ENCODE measurements around the gene DBP.

The DBP gene

DNA sequence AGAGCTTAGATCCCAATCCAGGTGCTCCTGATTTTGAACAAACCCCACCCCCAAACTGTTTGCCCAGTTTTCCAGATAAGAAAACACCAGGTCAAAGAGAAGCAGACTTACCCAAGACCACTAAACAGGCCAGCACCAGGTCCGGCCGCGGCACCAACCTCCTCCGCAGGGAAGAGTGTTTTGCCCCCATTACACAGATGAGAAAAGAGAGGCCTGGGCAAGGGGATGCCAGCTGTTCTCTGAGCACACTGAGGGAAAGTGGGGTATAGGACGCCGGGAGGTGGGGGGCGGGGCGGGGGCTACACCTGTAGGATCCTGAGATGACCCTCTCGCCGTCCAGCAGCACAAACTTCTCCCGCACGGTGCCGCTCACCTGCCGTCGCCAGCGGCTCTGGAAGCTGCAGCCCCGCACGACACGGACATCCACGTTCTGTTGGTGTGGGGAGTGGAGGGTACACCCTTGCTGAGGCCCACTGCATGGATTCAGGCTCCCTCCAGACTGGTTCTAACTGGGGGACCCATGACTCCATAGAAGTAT is 27.5 kb downstream of the DBP start:
- no peak for DNase-seq (ENCODE audit: low read depth)

DNA sequence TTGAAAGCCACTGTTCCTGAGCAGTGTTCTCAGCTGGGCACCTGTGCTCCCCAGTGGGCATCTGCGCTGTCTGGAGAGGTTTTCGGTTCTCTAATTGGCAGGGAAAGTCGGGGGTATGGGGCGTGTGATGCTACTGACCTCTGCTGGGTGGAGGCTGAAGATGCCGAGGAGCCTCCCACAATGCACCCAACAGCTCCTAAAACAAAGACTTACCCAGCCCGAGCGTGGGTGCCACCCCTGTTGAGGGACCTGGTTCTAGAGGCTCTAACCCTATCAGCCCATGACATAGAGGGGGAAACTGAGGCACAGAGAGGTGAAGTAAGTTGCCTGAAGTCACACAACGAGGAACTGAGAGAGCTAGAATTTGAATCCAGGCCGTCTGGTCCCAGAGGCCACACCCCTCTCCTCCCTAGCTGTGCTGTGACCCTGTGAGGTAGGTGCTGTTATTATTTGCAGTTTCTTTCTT is 28.3 kb downstream of the DBP start:
- DNase-seq (ENCODE audit: low read depth), result no peak

DNA sequence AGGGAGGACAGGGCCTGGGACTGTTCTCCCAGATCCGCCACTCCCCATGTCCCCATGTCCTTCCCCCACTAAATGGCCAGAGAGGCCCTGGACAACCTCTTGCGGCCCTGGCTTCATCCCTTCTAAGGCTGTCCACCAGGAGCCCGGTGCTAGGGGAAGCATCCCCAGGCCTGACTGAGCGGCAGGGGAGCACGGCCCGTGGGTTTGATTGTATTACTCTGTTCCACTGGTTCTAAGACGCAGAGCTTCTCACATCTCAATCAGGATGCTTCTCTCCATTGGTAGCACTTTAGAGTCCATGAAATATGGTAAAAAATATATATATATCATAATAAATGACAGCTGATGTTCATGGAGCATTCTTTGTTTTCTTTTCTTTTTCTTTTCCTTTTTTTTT is 29.8 kb downstream of the DBP start:
- no peak for DNase-seq (ENCODE audit: low read depth)

DNA sequence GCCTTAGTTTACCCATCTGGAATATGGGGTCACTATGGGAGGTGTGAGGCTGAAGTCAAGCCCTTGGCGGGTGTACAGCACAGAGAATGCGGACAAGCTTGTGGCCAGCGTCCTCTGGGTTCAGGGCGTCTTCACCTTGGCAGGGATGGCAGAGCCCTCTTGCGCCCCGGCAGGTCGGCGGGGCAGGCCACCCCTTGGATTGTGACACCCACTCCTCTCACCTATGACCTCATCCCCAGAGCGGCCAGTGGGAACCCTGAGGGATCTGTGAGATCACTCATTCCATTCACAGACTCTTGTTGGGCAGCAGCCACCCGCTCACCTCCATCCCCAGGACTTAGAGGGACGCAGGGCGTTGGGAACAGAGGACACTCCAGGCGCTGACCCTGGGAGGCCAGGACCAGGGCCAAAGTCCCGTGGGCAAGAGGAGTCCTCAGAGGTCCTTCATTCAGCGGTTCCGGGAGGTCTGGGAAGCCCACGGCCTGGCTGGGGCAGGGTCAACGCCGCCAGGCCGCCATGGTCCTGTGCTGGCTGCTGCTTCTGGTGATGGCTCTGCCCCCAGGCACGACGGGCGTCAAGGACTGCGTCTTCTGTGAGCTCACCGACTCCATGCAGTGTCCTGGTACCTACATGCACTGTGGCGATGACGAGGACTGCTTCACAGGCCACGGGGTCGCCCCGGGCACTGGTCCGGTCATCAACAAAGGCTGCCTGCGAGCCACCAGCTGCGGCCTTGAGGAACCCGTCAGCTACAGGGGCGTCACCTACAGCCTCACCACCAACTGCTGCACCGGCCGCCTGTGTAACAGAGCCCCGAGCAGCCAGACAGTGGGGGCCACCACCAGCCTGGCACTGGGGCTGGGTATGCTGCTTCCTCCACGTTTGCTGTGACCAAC is 30.5 kb downstream of the DBP start, which contains the start of gene SPACA4:
Gene SPACA4, plus strand, starts transcription at position 280 of the 896 bp plus-strand sequence. Its CDS starts 237 bp downstream, at position 517.
- no peak for DNase-seq (ENCODE audit: low read depth)

DNA sequence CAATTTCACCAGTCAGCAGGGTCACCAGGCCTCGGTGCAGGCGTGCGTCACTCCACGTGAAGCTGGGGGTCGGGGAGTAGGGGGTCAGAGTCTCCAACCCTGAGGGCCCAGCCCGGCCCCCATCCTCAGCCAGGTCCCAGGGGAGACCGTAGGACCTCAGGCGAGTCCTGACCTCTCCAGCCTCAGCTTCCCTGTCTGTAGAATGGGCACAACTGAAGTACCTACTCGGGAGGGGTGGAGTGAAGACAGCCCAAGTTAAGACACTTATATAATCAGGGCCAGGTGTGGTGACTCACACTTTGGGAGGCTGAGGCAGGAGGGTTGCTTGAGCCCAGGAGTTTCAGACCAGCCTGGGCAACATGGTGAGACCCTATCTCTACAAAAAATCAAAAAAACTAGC is 33.3 kb downstream of the DBP start:
- no peak for DNase-seq (ENCODE audit: low read depth)

DNA sequence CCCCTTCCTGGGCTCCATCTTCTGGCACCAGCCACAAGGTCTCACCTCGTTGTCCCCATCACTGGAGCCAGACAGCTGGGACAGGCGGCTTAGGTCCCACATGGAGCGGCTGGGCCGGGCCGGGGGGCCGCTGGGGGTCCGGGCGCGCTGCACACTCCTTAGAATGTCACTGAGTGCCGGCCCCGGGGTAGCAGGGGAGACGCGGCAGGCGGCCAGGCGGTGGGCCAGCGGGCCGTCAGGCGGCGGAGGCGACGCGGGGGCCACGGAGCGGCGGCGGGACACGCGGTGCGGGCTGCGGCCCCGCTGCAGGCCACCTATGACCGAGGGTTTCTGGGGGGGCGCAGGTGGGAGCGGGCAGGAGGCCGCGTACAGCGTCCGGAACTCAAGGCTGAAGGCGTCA is 33.7 kb downstream of the DBP start:
- no peak for DNase-seq (ENCODE audit: low read depth)

DNA sequence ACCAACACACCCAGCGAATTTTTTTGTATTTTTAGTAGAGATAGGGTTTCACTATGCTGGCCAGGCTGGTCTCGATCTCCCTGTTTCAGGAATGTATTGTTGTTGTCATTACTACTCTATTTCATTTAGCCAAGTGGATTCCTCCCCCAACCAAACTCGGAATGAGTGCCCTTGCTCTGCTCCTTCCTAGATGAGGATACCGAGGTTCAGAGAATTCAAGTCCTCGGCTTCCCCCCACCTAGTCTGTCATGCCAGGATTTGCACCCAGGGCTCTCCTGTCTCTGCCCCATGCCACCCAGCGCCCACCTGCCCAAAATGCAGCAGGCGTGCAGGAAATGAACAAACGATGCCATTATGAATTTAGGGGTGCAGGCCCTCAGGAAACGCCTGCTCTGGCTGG is 34.2 kb downstream of the DBP start:
- DNase-seq (ENCODE audit: low read depth), result no peak

DNA sequence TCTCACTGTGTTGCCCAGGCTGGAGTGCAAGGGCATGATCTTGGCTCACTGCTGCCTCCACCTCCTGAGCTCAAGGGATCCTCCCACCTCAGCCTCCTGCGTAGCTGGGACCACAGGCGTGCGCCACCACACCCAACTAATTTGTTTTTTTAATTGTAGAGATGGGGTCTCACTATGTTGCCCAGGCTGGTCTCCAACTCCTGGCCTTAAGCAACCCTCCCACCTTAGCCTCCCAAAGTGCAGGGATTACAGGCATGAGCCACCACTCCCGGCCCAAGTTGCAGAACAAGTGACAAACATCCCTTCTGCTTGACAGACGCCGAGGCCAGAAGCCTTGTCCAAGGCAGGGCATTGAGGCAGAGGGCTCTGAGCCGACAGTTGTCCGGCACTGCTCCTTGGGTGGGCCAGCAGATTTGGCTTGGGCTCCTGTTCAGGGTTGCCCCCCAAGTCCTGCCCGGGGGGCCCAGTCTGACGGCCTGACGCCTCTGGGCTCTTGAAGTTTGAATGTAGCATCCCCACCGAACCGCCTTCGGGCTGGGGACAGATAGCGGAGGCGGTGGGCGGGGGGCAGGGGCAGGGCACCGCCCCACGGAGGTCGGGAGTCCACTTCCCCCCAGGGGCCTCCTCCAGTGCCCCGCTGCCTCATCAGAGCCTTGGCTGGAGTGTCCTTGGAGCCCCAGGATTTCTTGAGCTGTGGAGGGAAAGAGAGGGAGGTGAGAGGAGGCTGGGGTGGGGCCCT is 36.3 kb downstream of the DBP start:
- no peak for DNase-seq (ENCODE audit: low read depth)

DNA sequence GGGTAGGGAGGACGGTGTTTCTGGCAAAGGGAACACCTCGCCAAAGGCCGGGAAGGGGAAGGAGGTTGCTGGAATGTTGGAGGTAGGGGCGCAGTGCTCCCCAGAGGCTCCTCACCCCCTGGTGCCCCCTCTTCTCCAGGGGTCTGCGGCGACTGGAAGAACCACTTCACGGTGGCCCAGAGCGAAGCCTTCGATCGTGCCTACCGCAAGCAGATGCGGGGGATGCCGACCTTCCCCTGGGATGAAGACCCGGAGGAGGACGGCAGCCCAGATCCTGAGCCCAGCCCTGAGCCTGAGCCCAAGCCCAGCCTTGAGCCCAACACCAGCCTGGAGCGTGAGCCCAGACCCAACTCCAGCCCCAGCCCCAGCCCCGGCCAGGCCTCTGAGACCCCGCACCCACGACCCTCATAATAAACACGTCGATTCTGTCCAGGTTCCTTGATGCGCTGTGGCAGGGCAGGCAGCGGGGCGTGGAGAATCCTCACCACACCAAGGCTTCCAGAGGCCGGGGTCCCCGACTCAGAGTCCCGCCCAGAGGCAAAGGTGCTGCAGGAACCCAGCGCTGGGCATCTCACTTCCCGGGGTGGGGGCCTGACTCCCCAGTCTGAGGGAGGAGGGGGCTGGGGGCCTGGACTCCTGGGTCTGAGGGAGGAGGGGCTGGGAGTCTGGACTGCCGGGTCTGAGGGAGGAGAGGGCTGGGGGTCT is 38.0 kb downstream of the DBP start:
- no peak for DNase-seq (ENCODE audit: low read depth)

DNA sequence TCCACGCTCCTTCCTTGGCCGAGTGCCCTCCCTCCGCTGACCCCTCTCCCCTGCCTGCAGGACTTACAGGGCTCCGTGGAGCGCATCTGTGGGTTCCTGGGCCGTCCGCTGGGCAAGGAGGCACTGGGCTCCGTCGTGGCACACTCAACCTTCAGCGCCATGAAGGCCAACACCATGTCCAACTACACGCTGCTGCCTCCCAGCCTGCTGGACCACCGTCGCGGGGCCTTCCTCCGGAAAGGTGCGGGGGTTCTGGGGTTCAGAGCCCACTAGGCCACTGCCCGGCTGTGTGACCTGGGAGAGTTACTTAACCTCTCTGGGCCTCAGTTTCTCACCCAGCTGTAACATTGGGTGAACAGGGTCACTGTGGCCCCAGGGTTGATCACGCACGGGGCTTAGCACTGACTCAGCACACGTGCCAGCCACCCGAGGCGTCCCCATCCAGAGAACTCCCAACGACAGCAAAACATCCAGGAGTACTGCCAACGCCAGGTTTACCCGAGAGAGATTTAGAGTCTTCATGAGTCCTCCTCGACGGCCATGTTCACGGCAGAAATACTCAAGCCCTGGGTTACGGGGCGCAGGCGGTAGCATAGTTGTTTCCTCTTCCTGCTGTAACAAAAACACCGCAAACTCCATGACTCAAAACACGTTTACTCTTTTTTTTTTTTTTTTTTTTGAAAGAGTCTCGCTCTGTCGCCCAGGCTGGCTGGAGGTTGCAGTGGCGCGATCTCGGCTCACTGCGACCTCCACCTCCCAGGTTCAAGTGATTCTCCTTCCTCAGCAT is 40.3 kb downstream of the DBP start:
- DNase-seq (ENCODE audit: low read depth), result no peak

DNA sequence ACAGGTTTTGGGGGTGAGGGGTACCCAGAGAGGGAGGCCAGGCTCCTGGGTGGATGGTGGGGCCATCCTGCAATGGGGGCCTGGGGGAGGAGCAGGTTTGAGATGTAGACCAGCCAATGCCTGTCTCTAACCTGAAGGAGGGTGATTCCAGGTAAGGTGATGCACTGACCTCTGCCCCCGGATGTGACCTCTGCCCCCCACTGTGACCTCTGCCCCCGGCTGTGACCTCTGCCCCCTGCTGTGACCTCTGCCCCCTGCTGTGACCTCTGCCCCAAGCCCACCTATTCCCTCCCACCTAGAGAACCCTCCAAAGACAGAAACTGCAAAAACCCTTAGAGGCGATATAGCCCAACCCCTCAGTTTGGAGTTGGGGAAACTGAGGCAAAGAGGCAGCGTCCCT is 40.9 kb downstream of the DBP start:
- DNase-seq (ENCODE audit: low read depth), result no peak

DNA sequence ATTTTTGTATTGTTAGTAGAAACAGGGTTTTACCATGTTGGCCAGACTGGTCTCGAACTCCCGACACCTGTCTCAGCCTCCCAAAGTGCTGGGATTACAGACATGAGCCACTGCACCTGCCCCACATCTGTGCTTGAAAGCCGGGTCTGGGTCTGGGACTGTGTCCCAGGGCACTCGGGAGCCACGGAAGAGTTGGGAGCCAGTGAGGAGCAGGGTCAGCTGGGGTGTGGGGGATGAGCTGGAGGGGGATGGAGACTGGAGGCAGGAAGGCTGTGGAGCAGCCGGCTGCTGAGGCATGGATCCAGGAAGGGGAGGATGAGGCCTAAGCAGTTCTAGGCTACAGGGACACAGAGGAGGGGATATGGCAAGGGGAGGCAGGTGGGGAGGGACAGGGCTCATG is 41.3 kb downstream of the DBP start:
- DNase-seq (ENCODE audit: low read depth), result no peak

DNA sequence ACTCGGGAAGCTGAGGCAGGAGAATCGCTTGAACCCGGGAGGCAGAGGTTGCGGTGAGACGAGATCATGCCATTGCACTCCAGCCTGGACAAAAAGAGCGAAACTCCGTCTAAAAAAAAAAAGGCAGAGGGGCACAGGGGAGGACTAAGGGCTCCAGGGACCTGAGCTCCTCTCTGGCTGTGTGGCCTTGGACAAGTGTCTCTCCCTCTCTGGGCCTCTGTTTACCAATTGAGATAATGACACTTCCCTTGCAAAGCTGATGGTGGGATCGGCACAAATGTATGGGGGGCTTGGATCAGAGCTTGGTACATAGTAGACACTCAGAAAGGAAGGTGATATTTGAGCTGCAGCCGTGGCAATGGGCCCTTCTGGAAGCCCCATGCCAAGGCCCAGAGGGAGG is 42.0 kb downstream of the DBP start:
- no peak for DNase-seq (ENCODE audit: low read depth)

DNA sequence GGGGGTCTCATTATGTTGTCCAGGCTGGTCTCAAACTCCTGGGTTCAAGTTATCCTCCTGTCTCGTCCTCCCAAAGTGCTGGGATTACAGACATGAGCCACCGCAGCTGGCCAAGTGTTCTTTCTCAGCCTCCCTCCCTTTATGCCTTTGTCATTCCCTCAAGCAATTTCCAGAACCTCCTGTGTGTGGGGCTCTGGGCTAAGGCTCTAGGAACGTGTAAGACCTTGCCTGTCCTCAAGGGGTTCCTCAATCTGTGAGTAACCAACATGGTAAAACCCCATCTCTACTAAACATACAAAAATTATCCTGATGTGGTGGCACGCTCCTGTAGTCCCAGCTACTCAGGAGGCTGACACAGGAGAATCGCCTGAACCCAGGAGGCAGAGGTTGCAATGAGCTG is 46.2 kb downstream of the DBP start:
- no peak for DNase-seq (ENCODE audit: low read depth)

DNA sequence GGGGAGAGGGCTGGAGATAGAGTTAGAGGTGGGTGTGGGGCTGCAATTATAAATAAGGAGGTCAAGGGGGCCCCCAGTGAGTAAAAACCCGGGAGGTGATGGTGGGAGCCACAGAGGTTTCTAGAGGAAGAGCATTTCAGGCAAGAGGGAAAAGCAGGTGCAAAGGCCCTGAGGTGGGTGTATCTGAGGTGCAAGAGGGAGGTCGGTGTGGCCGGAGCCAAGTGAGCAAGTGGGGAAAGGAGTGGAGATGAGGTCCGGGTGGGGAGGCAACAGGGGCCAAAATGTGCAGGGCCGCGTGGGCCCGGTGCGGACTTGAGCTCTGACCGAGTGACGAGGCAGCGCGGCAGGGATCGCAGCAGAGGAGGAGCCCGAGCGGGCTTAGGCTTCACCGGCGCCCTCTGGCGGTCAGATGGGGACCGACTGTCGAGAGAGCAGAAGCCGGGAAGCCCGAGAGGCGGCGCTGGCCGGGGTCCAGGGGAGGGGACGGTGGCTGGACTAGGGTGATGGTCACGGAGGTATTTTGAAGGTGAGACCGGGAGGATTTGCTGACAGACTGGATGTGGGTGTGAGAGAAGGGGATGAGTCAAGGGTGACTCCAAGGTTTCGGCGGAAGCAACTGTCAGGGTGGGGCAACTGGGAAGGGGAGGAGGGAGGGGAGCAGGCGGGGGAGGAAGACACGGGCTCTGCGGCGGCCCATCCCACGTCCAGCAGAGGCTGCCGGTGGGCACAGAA is 48.3 kb downstream of the DBP start:
- no peak for DNase-seq (ENCODE audit: low read depth)

DNA sequence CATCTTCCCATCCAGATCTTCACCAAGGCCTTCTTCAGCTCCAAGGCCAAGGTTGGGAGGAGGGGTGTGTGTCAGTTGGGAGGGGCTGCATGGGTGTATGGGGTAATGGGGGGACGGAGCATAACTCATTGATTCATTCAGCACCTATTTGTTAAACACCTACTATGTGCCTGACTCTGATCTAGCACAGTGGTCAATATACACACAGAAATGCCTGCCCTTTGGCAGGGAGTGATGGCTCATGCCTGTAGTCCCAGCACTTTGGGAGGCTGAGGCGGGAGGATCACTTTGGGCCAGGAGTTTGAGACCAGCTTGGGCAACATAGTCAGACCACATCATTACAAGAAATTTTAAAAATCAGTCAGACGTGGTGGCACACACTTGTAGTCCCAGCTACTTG is 49.8 kb downstream of the DBP start:
- no peak for DNase-seq (ENCODE audit: low read depth)

DNA sequence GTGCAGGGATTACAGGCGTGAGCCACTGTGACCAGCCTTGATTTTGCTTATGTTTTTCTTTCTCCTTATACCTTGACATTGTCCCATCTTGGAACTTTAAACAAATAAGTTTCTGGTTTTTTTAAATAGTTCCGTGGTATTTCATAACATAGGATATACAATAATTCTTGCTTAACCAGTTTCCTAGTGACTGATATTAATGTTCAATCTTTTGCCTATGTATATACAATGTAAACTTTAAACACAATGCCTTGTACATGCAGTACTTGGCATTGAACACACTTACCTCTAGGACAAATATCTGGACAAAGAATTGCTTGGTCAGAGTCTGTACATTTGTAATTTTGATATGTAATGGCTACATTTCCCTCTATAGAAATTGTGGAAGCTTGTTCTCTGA is 55.0 kb downstream of the DBP start:
- DNase-seq (ENCODE audit: low read depth), result no peak
